ENCODE measurements around the gene SLC38A3.

The SLC38A3 gene

GRCh38 chr3:50196253-50196801, 8.7 kb upstream of the SLC38A3 start:
- TF ChIP-seq, protein P1, sequence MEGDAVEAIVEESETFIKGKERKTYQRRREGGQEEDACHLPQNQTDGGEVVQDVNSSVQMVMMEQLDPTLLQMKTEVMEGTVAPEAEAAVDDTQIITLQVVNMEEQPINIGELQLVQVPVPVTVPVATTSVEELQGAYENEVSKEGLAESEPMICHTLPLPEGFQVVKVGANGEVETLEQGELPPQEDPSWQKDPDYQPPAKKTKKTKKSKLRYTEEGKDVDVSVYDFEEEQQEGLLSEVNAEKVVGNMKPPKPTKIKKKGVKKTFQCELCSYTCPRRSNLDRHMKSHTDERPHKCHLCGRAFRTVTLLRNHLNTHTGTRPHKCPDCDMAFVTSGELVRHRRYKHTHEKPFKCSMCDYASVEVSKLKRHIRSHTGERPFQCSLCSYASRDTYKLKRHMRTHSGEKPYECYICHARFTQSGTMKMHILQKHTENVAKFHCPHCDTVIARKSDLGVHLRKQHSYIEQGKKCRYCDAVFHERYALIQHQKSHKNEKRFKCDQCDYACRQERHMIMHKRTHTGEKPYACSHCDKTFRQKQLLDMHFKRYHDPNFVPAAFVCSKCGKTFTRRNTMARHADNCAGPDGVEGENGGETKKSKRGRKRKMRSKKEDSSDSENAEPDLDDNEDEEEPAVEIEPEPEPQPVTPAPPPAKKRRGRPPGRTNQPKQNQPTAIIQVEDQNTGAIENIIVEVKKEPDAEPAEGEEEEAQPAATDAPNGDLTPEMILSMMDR (conservative IDR thresholded peaks at IDR 0.05; ENCODE audit: low read length), result no peak
- H3K4me3 ChIP-seq (ENCODE audit: low read length), result no peak overlapping the region
- DNase-seq (ENCODE audit: low read depth), result no peak

GRCh38 chr3:50201573-50202315, 3.3 kb upstream of the SLC38A3 start:
- H3K4me3 ChIP-seq (ENCODE audit: low read length), result no peak overlapping the region
- no peak for DNase-seq (ENCODE audit: low read depth)

GRCh38 chr3:50202353-50203112, 2.5 kb upstream of the SLC38A3 start:
- DNase-seq (ENCODE audit: low read depth), result no peak
- H3K4me3 ChIP-seq (ENCODE audit: low read length), result no peak overlapping the region
- TF ChIP-seq, protein P1 (conservative IDR thresholded peaks at IDR 0.05; ENCODE audit: low read length), result no peak

More at GRCh38 chr3:50201573-50202315, 3.3 kb upstream of the SLC38A3 start:
- TF ChIP-seq, protein P1 (conservative IDR thresholded peaks at IDR 0.05; ENCODE audit: low read length), result no peak

- DNase-seq (ENCODE audit: low read depth), result no peak
- no peak overlapping the region for H3K4me3 ChIP-seq (ENCODE audit: low read length)
- TF ChIP-seq, protein P1 (conservative IDR thresholded peaks at IDR 0.05; ENCODE audit: low read length), result no peak
These were observed 1.8 kb upstream of the SLC38A3 start for GRCh38 chr3:50203113-50203808.

GRCh38 chr3:50203809-50204803, 965 bp upstream of the SLC38A3 start:
- TF ChIP-seq, protein P1 (conservative IDR thresholded peaks at IDR 0.05; ENCODE audit: low read length), result no peak
- H3K4me3 ChIP-seq (ENCODE audit: low read length), result no peak overlapping the region
- no peak for DNase-seq (ENCODE audit: low read depth)

All from AG10803 (cell line).